SJSA1 (cell line): ENCODE data around the gene RUSF1. TPM values are rescaled to one million over a fixed set of nuclear protein-coding genes. Genes with fewer than 3 reads are reported as not detected.

Source experiments
- DNase-seq, 2 experiments: peaks; one replicate each; pipeline ENCODE4 v3.0.0-alpha.2; 2015 to 2020; ENCODE audit warnings: low spot score in 2 of 2, low read depth in 1 of 2
- H3K27ac ChIP-seq: fragments of 250-450 bp; sonication (Bioruptor Pico); 2 replicates; pipeline ENCODE4 v1.5.1; 2020; ENCODE audit warnings: mild to moderate bottlenecking, moderate library complexity
- H3K27me3 ChIP-seq: fragments of 250-450 bp; sonication (Bioruptor Pico); replicated peaks from 2 replicates; pipeline ENCODE4 v1.5.1; 2020; ENCODE audit warnings: mild to moderate bottlenecking, moderate library complexity
- H3K36me3 ChIP-seq: fragments of 250-450 bp; sonication (Bioruptor Pico); 2 replicates; pipeline ENCODE4 v1.5.1; 2020; ENCODE audit warnings: mild to moderate bottlenecking
- H3K4me1 ChIP-seq: fragments of 250-450 bp; sonication (Bioruptor Pico); replicated peaks from 2 replicates; pipeline ENCODE4 v1.6.1; 2021; ENCODE audit warnings: mild to moderate bottlenecking
- H3K4me3 ChIP-seq: fragments of 250-450 bp; sonication (Bioruptor Pico); 2 replicates; pipeline ENCODE4 v1.5.1; 2020; ENCODE audit warnings: mild to moderate bottlenecking
- H3K9me3 ChIP-seq: fragments of 250-450 bp; sonication (Bioruptor Pico); replicated peaks from 2 replicates; pipeline ENCODE4 v1.5.1; 2020; ENCODE audit warnings: mild to moderate bottlenecking
- total RNA-seq: library from RNA; depleted of rRNA; stranded (reverse); fragments of >200 nt; shearing (Covaris generic); gene quantifications from 2 replicates; pipeline ENCODE4 v1.2.3, GENCODE V29; 2014

RUSF1 gene
- total RNA-seq, 1 experiment from 2014 or later = 49.5 TPM

DNA sequence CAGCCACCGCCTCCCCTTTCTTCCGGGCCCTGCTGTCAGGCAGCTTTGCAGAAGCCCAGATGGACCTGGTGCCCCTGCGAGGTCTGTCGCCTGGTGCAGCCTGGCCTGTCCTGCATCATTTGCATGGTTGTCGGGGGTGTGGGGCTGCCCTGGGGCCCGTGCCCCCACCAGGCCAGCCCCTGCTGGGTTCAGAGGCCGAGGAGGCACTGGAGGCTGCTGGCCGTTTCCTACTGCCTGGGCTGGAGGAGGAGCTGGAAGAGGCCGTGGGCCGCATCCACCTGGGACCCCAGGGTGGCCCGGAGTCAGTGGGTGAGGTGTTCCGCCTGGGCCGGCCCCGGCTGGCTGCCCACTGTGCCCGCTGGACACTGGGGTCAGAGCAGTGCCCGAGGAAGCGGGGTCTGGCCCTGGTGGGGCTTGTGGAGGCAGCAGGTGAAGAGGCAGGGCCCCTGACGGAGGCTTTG is 41.8 kb downstream of the RUSF1 start:
- Histone ChIP-seq H3K9me3 (no peaks in the 10 kb centered on the region), H3K36me3 (peaks cover 18% of the 10 kb centered on the region), H3K27me3 (no peaks in the 10 kb centered on the region), H3K4me3 (no peak overlapping the region), H3K27ac (no peak overlapping the region), H3K4me1 (peaks cover 11% of the 10 kb centered on the region)
- DNase-seq = no peak

- no peak for DNase-seq
- Histone ChIP-seq H3K4me3 (no peak overlapping the region), H3K4me1 (peaks cover 6% of the 10 kb centered on the region), H3K9me3 (no peaks in the 10 kb centered on the region), H3K27me3 (no peaks in the 10 kb centered on the region), H3K27ac (no peak overlapping the region), H3K36me3 (peaks cover 18% of the 10 kb centered on the region)
Observed at GRCh38 chr16:31465788-31466370, 42.3 kb downstream of the RUSF1 start.

GRCh38 chr16:31464781-31465260 is 43.4 kb downstream of the RUSF1 start:
- peaks cover 7% of the 10 kb centered on the region for H3K4me1 ChIP-seq
- H3K36me3 ChIP-seq = peaks cover 18% of the 10 kb centered on the region
- H3K4me3 ChIP-seq = no peak overlapping the region
- DNase-seq = no peak
- no peak overlapping the region for H3K27ac ChIP-seq
- no peaks in the 10 kb centered on the region for H3K27me3 ChIP-seq
- no peaks in the 10 kb centered on the region for H3K9me3 ChIP-seq

GRCh38 chr16:31464348-31464769 is 43.8 kb downstream of the RUSF1 start:
- no peak overlapping the region for H3K4me3 ChIP-seq
- DNase-seq = no peak
- peaks cover 7% of the 10 kb centered on the region for H3K4me1 ChIP-seq
- no peaks in the 10 kb centered on the region for H3K9me3 ChIP-seq
- no peaks in the 10 kb centered on the region for H3K27me3 ChIP-seq
- H3K36me3 ChIP-seq = peaks cover 20% of the 10 kb centered on the region
- H3K27ac ChIP-seq = no peak overlapping the region

GRCh38 chr16:31461921-31462804 is 46.0 kb downstream of the RUSF1 start:
- H3K27me3 ChIP-seq = no peaks in the 10 kb centered on the region
- no peak overlapping the region for H3K27ac ChIP-seq
- DNase-seq = no peak
- peaks cover 19% of the 10 kb centered on the region for H3K4me1 ChIP-seq
- peaks cover 25% of the 10 kb centered on the region for H3K36me3 ChIP-seq
- H3K4me3 ChIP-seq = no peak overlapping the region
- no peaks in the 10 kb centered on the region for H3K9me3 ChIP-seq

DNA sequence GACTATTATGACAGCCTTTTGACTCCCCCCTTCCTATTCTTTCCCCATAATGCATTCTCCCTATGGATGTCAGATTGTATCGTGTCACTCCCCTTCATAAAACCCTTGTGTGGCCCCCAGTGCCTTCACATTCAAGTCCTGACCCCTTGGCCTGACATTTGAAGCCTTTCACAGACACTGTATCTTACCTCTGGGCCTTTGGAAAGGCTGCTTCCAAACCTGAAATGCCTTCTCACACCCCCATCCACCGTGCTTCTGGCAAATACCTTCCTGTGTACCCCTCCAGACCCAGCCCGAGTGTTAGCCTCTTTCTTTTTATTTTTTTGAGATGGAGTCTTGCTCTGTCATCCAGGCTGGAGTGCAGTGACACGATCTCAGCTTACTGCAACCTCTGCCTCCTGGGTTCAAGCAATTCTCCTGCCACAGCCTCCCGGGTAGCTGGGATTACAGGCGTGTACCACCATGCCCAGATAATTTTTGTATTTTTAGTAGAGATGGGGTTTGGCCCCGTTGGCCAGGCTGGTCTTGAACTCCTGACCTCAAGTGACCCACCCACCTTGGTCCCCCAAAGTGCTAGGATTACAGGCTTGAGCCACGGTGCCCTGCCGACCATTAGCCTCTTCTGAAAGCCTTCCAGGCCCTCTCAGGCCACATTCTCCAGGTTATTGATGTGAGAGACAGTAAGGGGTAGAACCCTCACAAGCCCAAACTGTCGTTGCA is 46.8 kb downstream of the RUSF1 start:
- H3K27ac ChIP-seq = no peak overlapping the region

GRCh38 chr16:31460582-31461002 is 47.6 kb downstream of the RUSF1 start:
- Histone ChIP-seq H3K9me3 (no peaks in the 10 kb centered on the region), H3K27me3 (no peaks in the 10 kb centered on the region), H3K4me3 (peak overlapping the region; percentile 84), H3K27ac (peak overlapping the region; percentile 78), H3K4me1 (peaks cover 20% of the 10 kb centered on the region), H3K36me3 (peaks cover 30% of the 10 kb centered on the region)
- DNase-seq = peak; percentile 68 to 70

More for the DNA sequence above, 46.8 kb downstream of the RUSF1 start:
- no peak for DNase-seq
- H3K4me1 ChIP-seq = peaks cover 20% of the 10 kb centered on the region
- no peak overlapping the region for H3K4me3 ChIP-seq
- H3K36me3 ChIP-seq = peaks cover 30% of the 10 kb centered on the region
- H3K9me3 ChIP-seq = no peaks in the 10 kb centered on the region
- H3K27me3 ChIP-seq = no peaks in the 10 kb centered on the region

DNA sequence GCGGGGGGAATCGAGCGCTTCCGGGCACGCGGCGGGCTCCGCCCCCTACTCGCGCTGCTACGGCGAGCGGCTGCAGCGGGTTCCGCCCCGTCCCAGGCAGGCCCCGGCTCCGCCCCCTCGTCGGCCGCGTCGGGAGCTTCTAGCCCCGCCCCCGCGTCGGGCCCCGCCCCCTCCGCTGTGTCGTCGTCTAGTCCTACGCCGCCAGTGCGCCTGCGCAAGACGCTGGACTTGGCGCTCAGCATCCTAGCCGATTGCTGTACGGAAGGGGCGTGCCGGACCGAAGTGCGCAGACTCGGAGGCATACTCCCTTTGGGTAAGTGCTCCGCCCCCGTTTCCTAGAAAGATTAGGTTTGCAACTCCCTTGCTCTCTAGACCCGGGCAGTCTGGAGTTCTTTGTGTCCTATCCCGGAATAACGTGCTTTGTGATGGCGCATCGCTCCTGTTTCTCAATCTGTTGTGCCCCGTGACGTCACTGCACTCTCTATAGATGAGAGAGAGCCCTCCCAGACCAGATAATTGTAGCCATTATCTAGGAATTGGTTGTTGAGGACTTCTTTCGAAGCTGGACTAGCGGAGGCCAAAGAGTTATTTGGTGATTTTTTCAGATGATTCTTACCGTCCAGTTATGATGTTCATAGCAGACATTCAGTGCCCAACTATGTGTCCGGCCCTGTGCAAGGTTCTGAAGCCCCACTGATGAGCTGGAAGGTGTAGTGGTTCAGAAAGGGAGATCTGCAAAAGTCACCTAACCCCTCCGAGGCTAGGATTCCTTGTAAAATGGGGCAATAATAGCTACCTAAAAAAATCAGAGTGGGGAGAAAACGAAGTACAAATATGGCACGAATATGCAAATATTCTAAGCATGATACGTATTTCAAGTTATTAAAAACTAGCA is 48.3 kb downstream of the RUSF1 start:
- no peaks in the 10 kb centered on the region for H3K27me3 ChIP-seq
- peak overlapping the region; percentile 100 for H3K27ac ChIP-seq
- peaks cover 25% of the 10 kb centered on the region for H3K36me3 ChIP-seq
- no peaks in the 10 kb centered on the region for H3K9me3 ChIP-seq
- peak; percentile 99 to 100 for DNase-seq
- H3K4me1 ChIP-seq = peaks cover 20% of the 10 kb centered on the region
- peak overlapping the region; percentile 84 for H3K4me3 ChIP-seq

DNA sequence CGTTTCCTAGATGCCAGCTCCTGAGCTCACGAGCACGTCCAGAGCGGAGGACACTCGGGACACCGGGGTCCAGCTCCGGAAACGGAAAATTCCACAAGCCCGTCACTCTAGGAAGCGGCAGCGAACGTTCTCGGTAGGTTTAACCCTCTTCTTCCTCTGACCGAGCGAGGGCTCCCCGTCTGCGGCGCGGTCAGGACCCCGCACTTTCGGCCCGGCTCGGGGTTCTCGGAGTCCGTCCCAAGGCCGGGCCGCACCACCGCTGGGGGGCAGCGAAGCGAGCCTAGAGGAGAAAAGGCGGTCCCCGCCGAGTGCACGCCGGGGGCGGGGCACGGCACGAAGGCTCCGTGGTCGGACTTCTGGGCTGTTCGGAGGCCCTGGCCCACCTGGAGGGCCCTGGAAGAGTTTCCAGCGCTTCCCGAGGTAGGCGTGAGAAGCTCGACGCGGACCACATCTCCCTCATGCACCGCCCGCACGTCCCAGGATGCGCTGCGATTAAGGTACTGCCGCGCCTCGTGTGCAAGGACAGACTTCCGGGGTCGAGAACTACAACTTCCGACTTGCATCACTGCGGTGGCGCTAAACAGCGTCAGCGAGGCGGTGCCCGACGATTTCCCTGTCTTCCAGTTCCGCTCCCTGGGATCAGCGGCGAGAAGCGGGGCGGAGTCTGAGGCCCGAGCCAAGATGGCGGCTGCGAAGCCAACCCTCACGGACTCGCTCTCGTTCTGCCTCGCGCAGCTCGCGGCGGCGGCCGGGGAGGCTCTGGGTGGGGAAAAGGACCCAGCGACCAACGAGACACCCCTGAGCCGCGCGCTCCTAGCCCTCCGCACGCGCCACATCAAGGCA is 49.1 kb downstream of the RUSF1 start, which contains the start of gene ARMC5:
TSS of gene ARMC5 (plus strand) at position 658 of the 843 bp plus-strand sequence. CDS start at position 682, 24 bp downstream.
- H3K4me1 ChIP-seq = peaks cover 20% of the 10 kb centered on the region
- DNase-seq = peak; percentile 98 to 99
- H3K27ac ChIP-seq = peak within 1 kb of the TSS; percentile 100
- no peaks in the 10 kb centered on the region for H3K27me3 ChIP-seq
- peak within 1 kb of the TSS; percentile 84 for H3K4me3 ChIP-seq
- H3K9me3 ChIP-seq = no peaks in the 10 kb centered on the region
- peaks cover 23% of the 10 kb centered on the region for H3K36me3 ChIP-seq

DNA sequence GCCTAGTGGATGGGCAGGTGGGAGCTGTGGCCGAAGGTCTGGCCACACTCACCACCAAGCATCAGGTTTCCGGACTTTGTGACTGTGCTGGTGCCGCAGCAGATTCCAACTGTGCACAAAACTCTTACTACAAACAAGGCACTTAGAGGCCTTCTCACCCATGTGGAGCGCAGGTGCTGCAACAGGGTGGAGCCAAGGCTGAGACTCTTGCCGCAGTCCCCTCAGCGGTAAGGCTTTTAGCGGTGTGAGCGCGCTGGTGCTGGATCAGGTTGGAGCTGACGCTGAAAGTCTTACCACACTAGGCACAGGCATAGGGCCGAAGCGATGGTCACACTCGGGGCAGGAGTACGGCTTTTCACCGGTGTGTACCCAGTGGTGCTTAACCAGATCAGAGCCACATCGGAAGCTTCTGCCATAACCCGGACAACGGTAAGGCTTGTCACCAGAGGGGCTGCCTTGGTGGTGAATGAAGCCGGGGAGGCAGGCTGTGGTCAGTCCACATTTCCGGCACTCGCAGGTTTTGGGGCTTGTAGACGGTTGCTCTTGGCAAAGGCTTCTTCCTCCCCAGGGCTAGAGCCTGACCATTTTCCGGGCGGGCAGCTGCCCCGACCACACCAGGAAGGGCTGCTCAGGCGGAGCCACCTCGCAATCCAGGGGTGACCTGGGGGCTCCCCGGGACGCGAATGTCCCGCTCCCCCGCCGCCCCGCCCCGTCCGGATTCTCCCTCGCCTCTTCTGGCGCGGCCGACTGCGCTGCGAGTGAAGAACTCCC is 49.9 kb downstream of the RUSF1 start:
- H3K27me3 ChIP-seq = no peaks in the 10 kb centered on the region
- peak in 1 of 2 experiments; percentile 49 for DNase-seq
- H3K9me3 ChIP-seq = no peaks in the 10 kb centered on the region
- H3K4me3 ChIP-seq = peak overlapping the region; percentile 84
- H3K27ac ChIP-seq = peak overlapping the region; percentile 100
- H3K4me1 ChIP-seq = peaks cover 24% of the 10 kb centered on the region
- peaks cover 23% of the 10 kb centered on the region for H3K36me3 ChIP-seq

GRCh38 chr16:31456988-31457360 is 51.2 kb downstream of the RUSF1 start:
- no peak overlapping the region for H3K4me3 ChIP-seq
- H3K27me3 ChIP-seq = no peaks in the 10 kb centered on the region
- H3K4me1 ChIP-seq = peaks cover 37% of the 10 kb centered on the region

More at GRCh38 chr16:31456988-31457360, 51.2 kb downstream of the RUSF1 start:
- peaks cover 17% of the 10 kb centered on the region for H3K36me3 ChIP-seq
- no peak for DNase-seq
- H3K9me3 ChIP-seq = no peaks in the 10 kb centered on the region
- H3K27ac ChIP-seq = no peak overlapping the region
